K562 (cell line): ENCODE measurements around the gene ZNF595. TPM values are rescaled to one million over a fixed set of nuclear protein-coding genes. Genes with fewer than 3 reads are reported as not detected.

Experiments used
- ASH1L ChIP-seq: fragments of 450-650 bp; IDR thresholded peaks from 2 replicates; pipeline ENCODE4 v1.6.1; 2018; ENCODE audit warnings: borderline replicate concordance, mild to moderate bottlenecking, low read depth; ENCODE audit not compliant: partially characterized antibody
- C11orf30 ChIP-seq: fragments of 450-650 bp; IDR thresholded peaks from 2 replicates; pipeline ENCODE4 v1.6.1; 2016; ENCODE audit warnings: low read depth, mild to moderate bottlenecking
- KDM4B ChIP-seq, 2 experiments: fragments of 450-650 bp in 1 of 2; sonication (generic) in 1 of 2; IDR thresholded peaks; 2 replicates each; pipeline ENCODE4 v1.6.1; 2016 to 2017; ENCODE audit warnings: borderline replicate concordance in 2 of 2, antibody characterized with exemption in 1 of 2, low read depth in 1 of 2, mild to moderate bottlenecking in 1 of 2
- MCM2 ChIP-seq: fragments of 450-650 bp; IDR thresholded peaks from 2 replicates; pipeline ENCODE4 v1.6.1; 2017; ENCODE audit warnings: low read depth, mild to moderate bottlenecking
- MYBL2 ChIP-seq, 2 experiments: fragments of 450-650 bp in 1 of 2; sonication (generic) in 1 of 2; formaldehyde crosslinking in 1 of 2; IDR thresholded peaks; 2 replicates each; pipeline versions ENCODE4 v1.6.1 to v1.8.1; 2017 to 2022; ENCODE audit warnings: borderline replicate concordance in 1 of 2, inconsistent platforms in 1 of 2, low read depth in 1 of 2, mild to moderate bottlenecking in 1 of 2, missing genetic modification reagents in 1 of 2, moderate library complexity in 1 of 2
- MYNN ChIP-seq, 2 experiments: sonication (generic); formaldehyde crosslinking in 1 of 2; IDR thresholded peaks; 2 replicates each; pipeline versions ENCODE4 v1.5.0 to v1.6.1; 2016 to 2020; ENCODE audit warnings: antibody characterized with exemption in 1 of 2, missing genetic modification reagents in 1 of 2
- PRDM10 ChIP-seq: fragments of 450-650 bp; IDR thresholded peaks from 2 replicates; pipeline ENCODE4 v1.6.1; 2018; ENCODE audit not compliant: partially characterized antibody
- RBM34 ChIP-seq: fragments of 200-400 bp; formaldehyde crosslinking; IDR thresholded peaks from 2 replicates; pipeline ENCODE4 v1.6.1; 2018; ENCODE audit warnings: low read length, borderline replicate concordance; ENCODE audit not compliant: insufficient read depth
- RBM39 ChIP-seq: fragments of 200-400 bp; formaldehyde crosslinking; optimal IDR thresholded peaks from 2 replicates; pipeline ENCODE3; 2018; ENCODE audit warnings: low read depth, low read length
- SOX6 ChIP-seq: fragments of 450-650 bp; IDR thresholded peaks from 2 replicates; pipeline ENCODE4 v1.6.1; 2014; ENCODE audit warnings: mild to moderate bottlenecking
- SP2 ChIP-seq: IDR thresholded peaks from 2 replicates; pipeline ENCODE4 v1.6.1; 2011; ENCODE audit warnings: mild to moderate bottlenecking, low read depth, low read length, moderate library complexity; ENCODE audit not compliant: poor library complexity, severe bottlenecking; ENCODE audit errors: extremely low read depth
- TAF7 ChIP-seq: fragments of 450-650 bp; IDR thresholded peaks from 2 replicates; pipeline ENCODE4 v1.6.1; 2016; ENCODE audit warnings: missing genetic modification characterization, missing compliant biosample characterization
- XRCC5 ChIP-seq: fragments of 200-400 bp; formaldehyde crosslinking; IDR thresholded peaks from 2 replicates; pipeline ENCODE4 v1.6.1; 2017; ENCODE audit warnings: low read depth, mild to moderate bottlenecking, low read length
- ZNF384 ChIP-seq: IDR thresholded peaks from 2 replicates; pipeline ENCODE4 v1.6.1; 2012; ENCODE audit warnings: low read depth, low read length, improper control_type of control experiment
- ZSCAN29 ChIP-seq: fragments of 450-650 bp; IDR thresholded peaks from 2 replicates; pipeline ENCODE4 v1.6.1; 2017
- polyA plus RNA-seq, 8 experiments: library from polyadenylated mRNA; depleted of rRNA in 4 of 8; stranded (reverse) in 5 of 8; unstranded in 3 of 8; fragments of >200 nt; fragmentation: Nextera tagmentation in 2 of 8; fragmentation: Illumina TruSeq in 1 of 8; extraction: Ambion mirVana in 2 of 8; extraction: Trizol in 1 of 8; gene quantifications; 2 replicates each; pipeline versions ENCODE4 v1.2.1 to v1.2.3, GENCODE V29; 2011 to 2014; ENCODE audit warnings: inconsistent platforms in 1 of 8, missing spikeins in 1 of 8
- total RNA-seq, 7 experiments: library from RNA; depleted of rRNA in 6 of 7; stranded (reverse); fragments of >200 nt in 6 of 7; fragmentation: Illumina TruSeq in 2 of 7; extraction: Trizol in 2 of 7; gene quantifications; 2 replicates each; pipeline versions ENCODE4 v1.2.1 to v1.2.3, GENCODE V29; 2011 to 2021; ENCODE audit warnings: low replicate concordance in 1 of 7
- TF ChIP-seq, protein P1 (sequence below): fragments of 150-350 bp; IDR thresholded peaks from 2 replicates; pipeline ENCODE4 v1.6.1; 2014; ENCODE audit warnings: low read depth, mild to moderate bottlenecking, low read length, borderline replicate concordance

ZNF595 gene
- total and polyA plus RNA-seq, 9 of the 15 experiments (the other 6 are each of a cell fraction or from before 2014, with no cell fraction given): 116 to 632 (median 237) TPM

DNA sequence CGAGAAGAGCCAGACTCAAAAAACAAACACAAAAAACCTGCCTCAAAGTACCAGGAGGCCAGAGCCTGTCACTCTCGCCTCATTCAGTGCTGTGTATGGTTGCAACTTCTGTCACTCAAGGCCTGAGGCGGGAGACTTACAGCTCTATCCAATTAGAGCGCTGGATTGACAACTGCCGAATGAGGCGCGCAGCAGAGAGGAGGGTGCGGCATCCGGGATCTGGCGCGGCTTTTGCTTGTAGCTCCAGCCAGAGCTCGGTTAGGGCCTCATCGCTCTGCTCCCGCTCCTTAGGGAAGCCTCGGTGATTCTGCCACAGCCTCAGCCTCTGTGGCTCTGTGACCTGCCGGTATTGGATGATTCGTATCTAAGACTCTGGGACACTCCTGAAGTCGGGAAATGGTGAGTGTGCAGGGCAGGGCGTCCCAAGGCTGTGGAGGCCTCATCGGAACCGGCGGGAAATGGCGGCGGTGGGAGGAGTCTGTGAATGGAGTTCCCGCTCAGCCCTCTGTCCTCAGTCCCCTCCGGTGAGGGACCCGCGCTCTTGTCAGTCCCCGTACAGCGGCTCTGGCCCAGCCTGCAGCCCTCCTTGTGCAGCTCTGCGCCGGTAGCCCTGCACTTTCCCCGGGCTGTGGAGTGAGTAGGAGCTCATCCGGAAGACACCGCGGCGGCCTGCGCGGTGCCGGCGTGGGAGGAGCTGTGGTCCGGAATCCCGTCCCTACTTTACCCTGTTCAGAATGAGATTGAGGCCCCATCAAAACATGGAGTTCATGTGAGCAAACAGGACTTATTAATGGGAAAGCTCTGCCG lies 71.4 kb downstream of the ZNF595 start, which contains the start of gene ZNF718 (continued):
- TF ChIP-seq PRDM10: peak; percentile 7
- TF ChIP-seq MYNN (IDR thresholded peaks at IDR 0.05): no peak
- TF ChIP-seq MYNN (CRISPR knock-in tag; IDR thresholded peaks at IDR 0.05): no peak
- 0 out of 2 replicates have a peak, but pooled peaks have one; percentile 32 for TF ChIP-seq C11orf30
- no peak for TF ChIP-seq RBM34
- TF ChIP-seq, protein P1, sequence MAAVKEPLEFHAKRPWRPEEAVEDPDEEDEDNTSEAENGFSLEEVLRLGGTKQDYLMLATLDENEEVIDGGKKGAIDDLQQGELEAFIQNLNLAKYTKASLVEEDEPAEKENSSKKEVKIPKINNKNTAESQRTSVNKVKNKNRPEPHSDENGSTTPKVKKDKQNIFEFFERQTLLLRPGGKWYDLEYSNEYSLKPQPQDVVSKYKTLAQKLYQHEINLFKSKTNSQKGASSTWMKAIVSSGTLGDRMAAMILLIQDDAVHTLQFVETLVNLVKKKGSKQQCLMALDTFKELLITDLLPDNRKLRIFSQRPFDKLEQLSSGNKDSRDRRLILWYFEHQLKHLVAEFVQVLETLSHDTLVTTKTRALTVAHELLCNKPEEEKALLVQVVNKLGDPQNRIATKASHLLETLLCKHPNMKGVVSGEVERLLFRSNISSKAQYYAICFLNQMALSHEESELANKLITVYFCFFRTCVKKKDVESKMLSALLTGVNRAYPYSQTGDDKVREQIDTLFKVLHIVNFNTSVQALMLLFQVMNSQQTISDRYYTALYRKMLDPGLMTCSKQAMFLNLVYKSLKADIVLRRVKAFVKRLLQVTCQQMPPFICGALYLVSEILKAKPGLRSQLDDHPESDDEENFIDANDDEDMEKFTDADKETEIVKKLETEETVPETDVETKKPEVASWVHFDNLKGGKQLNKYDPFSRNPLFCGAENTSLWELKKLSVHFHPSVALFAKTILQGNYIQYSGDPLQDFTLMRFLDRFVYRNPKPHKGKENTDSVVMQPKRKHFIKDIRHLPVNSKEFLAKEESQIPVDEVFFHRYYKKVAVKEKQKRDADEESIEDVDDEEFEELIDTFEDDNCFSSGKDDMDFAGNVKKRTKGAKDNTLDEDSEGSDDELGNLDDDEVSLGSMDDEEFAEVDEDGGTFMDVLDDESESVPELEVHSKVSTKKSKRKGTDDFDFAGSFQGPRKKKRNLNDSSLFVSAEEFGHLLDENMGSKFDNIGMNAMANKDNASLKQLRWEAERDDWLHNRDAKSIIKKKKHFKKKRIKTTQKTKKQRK: peak; percentile 72; the same call in 1 of the 2 replicates
- no peak for TF ChIP-seq RBM39
- peak; percentile 76 for TF ChIP-seq SP2
- TF ChIP-seq SOX6: 0 out of 2 replicates have a peak, but pooled peaks have one; percentile 7
- no peak for TF ChIP-seq KDM4B (IDR thresholded peaks at IDR 0.05; ENCODE audit: borderline replicate concordance in 2 of 2, low read depth in 1 of 2)
- TF ChIP-seq MYBL2 (IDR thresholded peaks at IDR 0.05; ENCODE audit: low read depth): peak; percentile 80
- TF ChIP-seq MYBL2 (CRISPR knock-in tag; IDR thresholded peaks at IDR 0.05; ENCODE audit: borderline replicate concordance): no peak
- peak; percentile 86 for TF ChIP-seq ASH1L
- no peak for TF ChIP-seq MCM2
- TF ChIP-seq ZNF384: no peak
- TF ChIP-seq TAF7: peak; percentile 55
- TF ChIP-seq XRCC5: 0 out of 2 replicates have a peak, but pooled peaks have one; percentile 42
- TF ChIP-seq ZSCAN29: no peak
